Measurements from ENCODE around the gene LRIG2. TPM values are rescaled to one million over a fixed set of nuclear protein-coding genes. Genes with fewer than 3 reads are reported as not detected.

Gene LRIG2
- total RNA-seq, 1 donor from 2014 or later = 22.1 TPM

DNA sequence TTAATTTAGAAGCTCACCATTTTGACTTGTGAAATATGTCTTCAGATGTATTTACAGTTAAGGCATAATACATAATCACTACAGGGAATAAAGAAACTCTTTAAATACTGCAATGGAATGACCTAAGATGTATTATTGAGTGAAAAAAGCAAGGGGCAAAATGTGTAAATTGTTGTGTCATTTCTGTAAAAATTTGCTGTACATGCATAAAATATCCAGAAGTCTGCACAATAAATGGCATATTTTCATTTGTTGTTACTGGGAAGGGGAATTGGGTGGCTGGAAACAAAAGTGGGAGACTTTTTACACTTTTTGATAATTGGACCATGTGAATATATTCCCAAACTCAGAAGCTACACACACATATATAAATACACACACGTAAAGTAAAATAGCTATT is 17.1 kb downstream of the LRIG2 start:
- H3K4me1 Mint-ChIP-seq (ENCODE audit: low read depth) = peaks cover 1% of the 10 kb centered on the region
- TF ChIP-seq, protein P1, sequence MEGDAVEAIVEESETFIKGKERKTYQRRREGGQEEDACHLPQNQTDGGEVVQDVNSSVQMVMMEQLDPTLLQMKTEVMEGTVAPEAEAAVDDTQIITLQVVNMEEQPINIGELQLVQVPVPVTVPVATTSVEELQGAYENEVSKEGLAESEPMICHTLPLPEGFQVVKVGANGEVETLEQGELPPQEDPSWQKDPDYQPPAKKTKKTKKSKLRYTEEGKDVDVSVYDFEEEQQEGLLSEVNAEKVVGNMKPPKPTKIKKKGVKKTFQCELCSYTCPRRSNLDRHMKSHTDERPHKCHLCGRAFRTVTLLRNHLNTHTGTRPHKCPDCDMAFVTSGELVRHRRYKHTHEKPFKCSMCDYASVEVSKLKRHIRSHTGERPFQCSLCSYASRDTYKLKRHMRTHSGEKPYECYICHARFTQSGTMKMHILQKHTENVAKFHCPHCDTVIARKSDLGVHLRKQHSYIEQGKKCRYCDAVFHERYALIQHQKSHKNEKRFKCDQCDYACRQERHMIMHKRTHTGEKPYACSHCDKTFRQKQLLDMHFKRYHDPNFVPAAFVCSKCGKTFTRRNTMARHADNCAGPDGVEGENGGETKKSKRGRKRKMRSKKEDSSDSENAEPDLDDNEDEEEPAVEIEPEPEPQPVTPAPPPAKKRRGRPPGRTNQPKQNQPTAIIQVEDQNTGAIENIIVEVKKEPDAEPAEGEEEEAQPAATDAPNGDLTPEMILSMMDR (IDR thresholded peaks at IDR 0.05; ENCODE audit: unreplicated experiment) = no peak
- no peak overlapping the region for H3K4me3 Mint-ChIP-seq (ENCODE audit: low read depth)
- no peak for DNase-seq (ENCODE audit: low spot score, unreplicated experiment)
- peaks cover 15% of the 10 kb centered on the region for H3K36me3 Mint-ChIP-seq (ENCODE audit: insufficient read depth)
- no peaks in the 10 kb centered on the region for H3K9me3 Mint-ChIP-seq (ENCODE audit: low read depth)
- H3K27me3 Mint-ChIP-seq = no peaks in the 10 kb centered on the region
- H3K27ac Mint-ChIP-seq = no peak overlapping the region

DNA sequence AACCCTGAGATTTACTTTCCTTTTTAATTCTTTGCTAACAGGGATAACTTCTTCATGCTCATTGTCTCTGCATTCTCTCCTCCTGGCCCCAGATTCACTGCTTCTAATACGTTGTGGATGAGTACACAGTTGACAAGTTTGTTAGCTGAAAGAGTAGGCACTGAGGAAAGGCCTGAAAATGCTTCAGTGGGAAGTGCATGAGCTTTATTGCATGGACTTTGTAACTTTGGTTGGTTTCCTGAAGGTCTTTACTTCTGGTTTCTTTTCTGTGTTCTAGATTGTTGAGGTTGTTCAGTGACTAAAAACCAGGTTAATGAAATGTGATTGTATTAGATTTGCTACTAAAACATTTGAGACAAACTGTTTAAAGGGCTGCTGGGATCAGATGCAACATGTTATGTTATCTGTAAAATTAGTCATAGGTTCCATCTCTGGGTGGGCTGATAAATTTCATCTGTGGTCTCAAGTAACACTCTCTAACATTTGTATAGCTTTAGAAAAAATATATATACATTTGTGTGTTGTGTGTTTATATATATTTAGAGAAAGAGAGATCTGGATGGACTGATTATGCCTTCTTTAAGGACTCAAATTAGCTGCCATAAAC is 19.1 kb downstream of the LRIG2 start:
- H3K4me3 Mint-ChIP-seq (ENCODE audit: low read depth) = no peak overlapping the region
- H3K36me3 Mint-ChIP-seq (ENCODE audit: insufficient read depth) = peaks cover 14% of the 10 kb centered on the region
- H3K9me3 Mint-ChIP-seq (ENCODE audit: low read depth) = no peaks in the 10 kb centered on the region
- H3K4me1 Mint-ChIP-seq (ENCODE audit: low read depth) = peaks cover 1% of the 10 kb centered on the region
- DNase-seq (ENCODE audit: low spot score, unreplicated experiment) = no peak
- peak overlapping the region; percentile 4 for H3K27ac Mint-ChIP-seq
- no peaks in the 10 kb centered on the region for H3K27me3 Mint-ChIP-seq
- TF ChIP-seq, protein P1 (IDR thresholded peaks at IDR 0.05; ENCODE audit: unreplicated experiment) = no peak

DNA sequence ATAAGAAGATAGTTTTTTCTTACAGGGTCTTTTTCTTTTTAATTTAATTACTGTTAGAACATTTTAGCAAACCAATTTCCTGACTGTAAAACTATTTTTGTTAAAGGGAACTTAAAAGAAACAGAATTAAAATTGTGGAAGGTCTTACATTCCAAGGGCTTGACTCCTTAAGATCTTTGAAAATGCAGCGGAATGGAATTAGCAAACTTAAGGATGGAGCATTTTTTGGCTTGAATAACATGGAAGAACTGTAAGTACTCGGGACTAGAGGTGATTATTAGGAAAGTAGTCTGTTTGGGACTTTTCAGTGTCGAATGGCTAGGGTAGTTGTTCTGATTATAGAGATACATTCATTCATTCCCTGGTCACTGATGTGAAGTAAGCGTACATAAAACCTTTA is 21.5 kb downstream of the LRIG2 start:
- TF ChIP-seq, protein P1 (IDR thresholded peaks at IDR 0.05; ENCODE audit: unreplicated experiment) = no peak
- no peak for DNase-seq (ENCODE audit: low spot score, unreplicated experiment)

DNA sequence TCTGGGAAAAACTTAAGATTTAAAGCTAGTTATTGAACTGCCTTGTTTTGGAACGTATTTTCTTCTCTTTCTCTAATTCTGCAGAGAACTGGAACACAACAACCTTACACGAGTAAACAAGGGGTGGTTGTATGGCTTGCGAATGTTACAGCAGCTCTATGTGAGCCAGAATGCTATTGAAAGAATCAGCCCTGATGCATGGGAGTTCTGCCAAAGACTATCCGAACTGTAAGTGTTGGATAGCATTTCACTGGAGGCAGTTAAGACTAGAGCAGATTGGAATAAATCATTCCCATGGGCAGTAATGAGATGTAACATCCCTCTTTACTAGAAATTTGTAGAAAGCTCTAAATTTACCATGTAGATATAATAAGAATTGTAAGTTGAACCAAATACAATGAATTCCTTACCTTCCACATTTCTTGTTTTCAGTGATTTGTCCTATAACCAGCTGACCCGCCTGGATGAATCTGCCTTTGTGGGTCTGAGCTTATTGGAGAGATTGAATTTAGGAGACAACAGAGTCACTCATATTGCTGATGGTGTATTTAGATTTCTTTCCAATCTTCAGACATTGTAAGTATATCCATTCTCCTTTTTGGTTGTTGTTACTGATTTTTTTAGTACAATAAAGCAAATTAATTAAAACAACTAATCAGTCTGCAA is 22.9 kb downstream of the LRIG2 start:
- Mint-ChIP-seq H3K9me3 (ENCODE audit: low read depth) (no peaks in the 10 kb centered on the region), H3K27ac (no peak overlapping the region), H3K27me3 (no peaks in the 10 kb centered on the region), H3K36me3 (ENCODE audit: insufficient read depth) (peaks cover 18% of the 10 kb centered on the region), H3K4me1 (ENCODE audit: low read depth) (peaks cover 1% of the 10 kb centered on the region), H3K4me3 (ENCODE audit: low read depth) (no peak overlapping the region)
- TF ChIP-seq, protein P1 (IDR thresholded peaks at IDR 0.05; ENCODE audit: unreplicated experiment) = no peak
- no peak for DNase-seq (ENCODE audit: low spot score, unreplicated experiment)

More for the DNA sequence above, 21.5 kb downstream of the LRIG2 start:
- Mint-ChIP-seq H3K9me3 (ENCODE audit: low read depth) (no peaks in the 10 kb centered on the region), H3K36me3 (ENCODE audit: insufficient read depth) (peaks cover 16% of the 10 kb centered on the region), H3K27me3 (no peaks in the 10 kb centered on the region), H3K4me3 (ENCODE audit: low read depth) (no peak overlapping the region), H3K27ac (no peak overlapping the region), H3K4me1 (ENCODE audit: low read depth) (peaks cover 1% of the 10 kb centered on the region)

DNA sequence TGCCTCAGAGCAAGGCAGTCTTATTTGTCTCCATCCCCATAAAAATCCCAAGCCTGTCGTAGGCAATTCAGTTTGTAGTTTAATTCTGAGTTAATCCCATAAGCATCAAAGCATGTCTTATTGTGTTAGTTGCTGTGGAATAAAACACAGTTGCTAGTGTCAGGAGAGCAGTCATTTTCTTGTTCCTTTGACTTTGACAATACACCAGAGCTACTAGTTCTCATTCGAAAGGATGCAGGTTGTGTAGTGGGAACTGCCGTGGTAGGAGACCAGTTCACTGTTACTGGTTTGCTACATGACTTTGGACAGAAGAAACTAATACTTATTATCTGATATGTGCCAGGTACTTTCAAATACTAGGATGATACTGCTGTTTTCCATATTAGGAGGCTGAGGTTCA is 23.5 kb downstream of the LRIG2 start:
- no peak for DNase-seq (ENCODE audit: low spot score, unreplicated experiment)
- H3K36me3 Mint-ChIP-seq (ENCODE audit: insufficient read depth) = peaks cover 19% of the 10 kb centered on the region

More for the DNA sequence above, 23.5 kb downstream of the LRIG2 start:
- TF ChIP-seq, protein P1 (IDR thresholded peaks at IDR 0.05; ENCODE audit: unreplicated experiment) = no peak
- Mint-ChIP-seq H3K27ac (no peak overlapping the region), H3K4me1 (ENCODE audit: low read depth) (peaks cover 1% of the 10 kb centered on the region), H3K9me3 (ENCODE audit: low read depth) (no peaks in the 10 kb centered on the region), H3K4me3 (ENCODE audit: low read depth) (no peak overlapping the region), H3K27me3 (no peaks in the 10 kb centered on the region)

All from progenitor cell of endocrine pancreas (in vitro differentiated cells).